Ammon's horn (tissue), 1 donor: Measurements from ENCODE around the gene C17orf114.

Source experiments
- DNase-seq: peaks from one replicate; pipeline ENCODE4 v3.0.0-alpha.2; 2016; ENCODE audit warnings: low spot score

C17orf114 gene

DNA sequence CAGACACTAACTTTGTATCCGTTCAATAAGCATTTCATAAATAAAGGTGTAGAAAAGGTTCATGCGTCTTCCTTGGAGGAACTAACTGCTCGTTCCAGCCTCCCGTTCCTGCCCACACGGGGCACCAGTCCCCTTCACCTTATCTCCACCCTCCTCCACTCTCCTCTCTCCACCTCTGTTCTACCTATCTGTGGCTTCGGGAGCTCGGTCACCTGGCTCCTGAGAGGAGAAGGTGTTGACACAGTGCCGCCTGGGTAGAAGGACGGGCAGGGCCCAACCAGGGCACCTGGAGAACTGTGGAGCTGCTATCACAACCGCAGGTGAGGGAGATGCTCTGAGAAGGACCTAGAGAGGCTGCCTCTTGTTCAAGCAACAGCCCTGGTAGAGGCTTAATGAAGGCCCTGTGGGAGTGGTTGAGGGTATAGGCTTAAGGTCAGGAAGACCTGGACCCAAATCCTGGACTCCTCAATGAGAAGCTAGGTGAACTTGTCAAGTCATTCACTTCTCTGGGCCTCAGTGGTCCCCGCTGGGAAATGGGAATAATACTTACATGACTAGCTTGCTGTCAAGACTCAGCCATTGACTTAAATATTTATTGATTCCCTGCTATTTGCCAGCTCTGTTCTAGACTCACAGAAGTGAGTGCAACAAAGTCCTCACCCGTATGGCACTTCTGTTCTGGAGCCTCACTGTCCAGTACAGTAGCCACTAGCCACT lies 21.4 kb upstream of the C17orf114 start:
- no peak for DNase-seq

DNA sequence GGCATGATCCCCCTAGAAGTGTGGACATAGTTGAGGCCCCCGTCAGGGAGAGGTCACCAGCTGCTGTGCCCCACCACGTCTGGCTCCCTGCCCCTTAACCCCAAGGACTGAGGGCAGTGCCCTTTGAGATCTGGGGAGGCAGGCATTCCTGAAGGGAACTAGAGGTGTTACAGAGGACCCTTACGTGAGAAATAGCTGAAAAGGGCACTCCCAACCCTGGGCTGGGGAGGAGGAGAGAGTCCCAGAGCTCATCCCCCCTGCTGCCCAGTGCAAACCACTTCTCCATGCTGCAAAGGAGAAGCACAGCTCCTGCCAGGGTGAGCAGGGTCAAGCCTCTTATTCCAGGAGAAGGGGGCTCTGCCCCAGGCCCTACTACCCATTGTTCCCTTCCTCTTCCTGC lies 20.7 kb upstream of the C17orf114 start:
- DNase-seq, result no peak

DNA sequence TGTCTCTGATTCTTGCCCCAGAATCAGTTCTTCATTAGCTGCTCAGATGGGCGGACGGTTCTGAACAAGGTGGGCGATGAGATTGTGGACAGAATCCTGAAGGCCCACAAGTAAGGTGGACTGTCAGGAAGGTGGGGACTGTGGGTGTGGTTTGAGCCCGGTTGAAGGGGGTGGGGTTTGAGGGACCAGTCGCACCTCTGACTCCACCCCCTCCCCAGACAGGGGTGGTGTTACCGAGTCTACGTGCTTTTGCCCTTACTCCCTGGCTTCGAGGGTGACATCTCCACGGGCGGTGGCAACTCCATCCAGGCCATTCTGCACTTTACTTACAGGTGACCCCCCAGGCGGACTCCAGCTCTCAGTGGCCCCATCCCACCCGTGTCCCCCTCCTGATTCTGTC lies 16.1 kb upstream of the C17orf114 start:
- no peak for DNase-seq

DNA sequence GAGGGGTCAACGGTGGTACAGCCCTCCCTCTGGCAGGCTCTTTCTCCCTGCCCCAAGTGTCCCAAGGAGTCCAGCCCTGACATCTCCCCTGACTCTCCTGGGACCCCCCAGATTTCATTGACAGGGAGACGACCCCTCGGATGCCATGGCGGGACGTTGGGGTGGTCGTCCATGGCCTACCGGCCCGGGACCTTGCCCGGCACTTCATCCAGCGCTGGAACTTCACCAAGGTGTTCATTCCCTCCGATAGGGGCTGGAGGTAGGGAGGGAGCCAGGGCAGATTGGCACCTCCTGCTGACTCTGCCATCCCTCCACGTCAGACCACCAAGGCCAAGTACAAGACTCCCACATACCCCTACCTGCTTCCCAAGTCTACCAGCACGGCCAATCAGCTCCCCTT lies 14.7 kb upstream of the C17orf114 start:
- no peak for DNase-seq

DNA sequence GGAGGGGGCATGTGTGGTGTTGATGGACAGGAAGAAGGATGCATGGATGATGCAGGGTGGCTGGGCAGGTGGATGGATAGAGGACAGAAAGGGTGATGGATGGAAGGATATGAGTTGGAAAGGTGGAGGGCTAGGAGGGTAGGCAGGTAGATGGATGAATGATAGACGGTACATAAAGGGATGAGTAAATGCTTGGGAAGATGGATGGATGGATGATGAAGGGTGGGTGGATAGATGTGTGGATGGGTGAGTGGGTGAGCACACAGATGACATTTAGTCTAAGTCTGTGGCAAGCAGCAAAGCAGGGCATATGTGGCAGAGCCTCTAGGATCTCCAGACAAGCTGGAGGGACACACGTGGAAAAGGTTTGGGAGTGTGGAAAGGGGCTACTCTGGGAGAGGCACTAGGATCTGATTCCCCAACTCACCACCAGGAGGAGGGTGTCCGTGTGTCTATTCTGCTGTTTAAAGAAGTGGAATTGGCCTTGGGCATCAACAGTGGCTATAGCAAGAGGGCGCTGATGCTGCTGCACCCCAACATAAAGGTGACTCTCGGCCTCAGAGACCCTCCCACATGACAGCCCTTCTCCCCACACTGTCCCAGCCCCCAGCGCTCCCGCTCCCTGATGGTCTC lies 13.0 kb upstream of the C17orf114 start:
- no peak for DNase-seq

DNA sequence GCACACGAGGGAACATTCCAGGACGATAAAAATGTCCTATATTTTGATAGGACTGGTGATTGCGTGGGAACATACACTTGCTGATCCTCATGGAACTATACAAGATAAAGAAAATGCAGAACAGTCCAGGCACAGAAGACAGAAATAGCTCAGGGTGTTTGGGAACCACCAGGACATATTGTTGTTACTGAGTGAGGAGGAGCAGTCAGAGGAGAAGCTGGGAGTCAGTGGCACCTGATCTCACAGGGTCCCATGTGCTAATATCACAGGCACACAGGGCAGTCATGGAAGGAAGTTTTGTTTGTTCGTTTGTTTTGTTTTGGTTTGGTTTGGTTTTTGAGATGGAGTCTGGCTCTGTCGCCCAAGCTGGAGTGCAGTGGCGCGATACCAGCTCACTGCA lies 10.6 kb upstream of the C17orf114 start:
- no peak for DNase-seq

DNA sequence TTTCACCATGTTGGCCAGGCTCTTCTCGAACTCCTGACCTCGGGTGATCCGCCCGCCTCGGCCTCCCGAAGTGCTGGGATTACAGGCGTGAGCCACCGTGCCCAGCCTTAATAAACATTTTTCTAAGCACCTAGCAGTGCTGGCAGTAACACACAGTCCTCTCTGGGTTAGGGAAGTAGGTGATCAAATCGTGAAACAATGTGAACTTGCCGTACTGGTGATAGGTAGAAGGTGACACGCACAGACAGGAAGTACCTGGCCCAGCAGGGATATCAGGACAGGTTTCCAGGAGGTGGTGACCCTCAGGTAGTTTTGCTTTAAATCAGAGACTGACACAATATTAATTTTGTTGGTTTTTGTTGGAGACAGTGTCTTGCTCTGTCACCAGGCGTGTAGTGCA lies 9.3 kb upstream of the C17orf114 start:
- DNase-seq, result no peak

DNA sequence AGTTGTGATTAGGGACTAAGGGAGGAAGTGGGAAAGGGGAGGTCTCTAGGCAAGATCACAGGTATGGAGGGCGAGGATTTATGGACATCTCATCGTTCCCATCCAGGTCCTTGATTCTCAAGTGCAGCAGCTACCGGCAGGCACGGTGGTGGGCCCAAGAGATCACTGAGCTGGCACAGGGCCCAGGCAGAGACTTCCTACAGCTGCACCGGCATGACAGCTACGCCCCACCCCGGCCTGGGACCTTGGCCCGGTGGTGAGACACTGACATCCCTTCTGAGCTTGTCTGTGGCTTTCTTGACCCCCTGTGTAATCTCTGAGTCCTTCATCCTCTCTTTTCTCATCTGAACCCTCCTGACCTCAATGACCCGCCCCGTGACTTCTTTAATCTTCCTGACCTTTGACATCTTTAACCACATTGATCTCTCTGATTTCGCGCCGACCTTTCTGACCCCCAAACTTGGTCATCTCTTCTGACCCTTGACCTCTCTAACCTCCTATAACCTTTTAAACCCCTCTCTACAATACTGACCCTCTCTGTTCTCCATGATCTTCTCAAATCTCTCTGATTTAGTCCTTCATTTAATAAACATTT lies 8.7 kb upstream of the C17orf114 start:
- DNase-seq, result no peak

DNA sequence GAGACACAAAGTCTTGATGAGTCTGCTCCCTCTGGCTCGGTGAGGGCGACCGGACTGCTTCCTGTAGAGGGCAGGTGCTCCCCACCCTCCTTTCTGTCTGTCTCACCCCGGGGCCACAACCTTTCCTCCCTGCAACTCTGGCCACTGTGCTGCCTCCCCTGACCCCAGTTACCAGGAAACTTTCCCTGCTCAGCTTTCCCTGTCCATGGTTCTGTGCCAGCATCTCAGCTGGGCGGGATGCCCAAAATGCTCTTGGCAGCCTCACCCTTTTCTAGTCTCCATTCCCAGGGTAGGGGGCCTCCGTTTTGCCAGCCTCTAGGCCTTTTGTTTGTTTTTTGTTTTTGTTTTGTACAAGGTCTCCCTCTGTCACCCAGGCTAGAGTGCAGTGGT lies 6.2 kb upstream of the C17orf114 start:
- peak; percentile 74 for DNase-seq

DNA sequence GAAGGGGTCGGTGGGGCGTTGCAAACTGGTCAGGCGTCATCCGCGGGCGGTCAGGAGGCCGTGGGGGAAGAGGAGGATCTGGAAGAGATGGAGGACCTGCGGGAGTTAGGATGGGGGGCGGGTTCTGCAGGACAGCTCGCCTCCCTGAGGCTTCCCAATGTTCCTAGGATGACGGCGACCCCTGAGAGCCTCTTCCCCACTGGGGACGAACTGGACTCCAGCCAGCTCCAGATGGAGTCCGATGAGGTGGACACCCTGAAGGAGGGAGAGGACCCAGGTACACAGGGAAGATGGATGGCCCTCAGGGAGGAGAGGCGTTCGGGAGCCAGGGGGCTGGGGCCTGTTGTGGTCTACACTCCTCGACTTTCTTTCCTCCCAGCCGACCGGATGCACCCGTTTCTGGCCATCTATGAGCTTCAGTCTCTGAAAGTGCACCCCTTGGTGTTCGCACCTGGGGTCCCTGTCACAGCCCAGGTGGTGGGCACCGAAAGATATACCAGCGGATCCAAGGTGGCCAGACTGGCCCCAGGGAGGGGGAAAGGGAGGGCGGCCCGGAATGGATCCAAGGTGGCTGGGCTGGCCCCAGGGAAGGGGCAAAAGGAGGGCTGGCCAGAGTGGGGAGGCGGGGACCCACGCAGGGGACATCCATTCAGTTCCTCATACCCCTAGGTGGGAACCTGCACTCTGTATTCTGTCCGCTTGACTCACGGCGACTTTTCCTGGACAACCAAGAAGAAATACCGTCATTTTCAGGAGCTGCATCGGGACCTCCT lies 5.7 kb upstream of the C17orf114 start:
- DNase-seq, result no peak

DNA sequence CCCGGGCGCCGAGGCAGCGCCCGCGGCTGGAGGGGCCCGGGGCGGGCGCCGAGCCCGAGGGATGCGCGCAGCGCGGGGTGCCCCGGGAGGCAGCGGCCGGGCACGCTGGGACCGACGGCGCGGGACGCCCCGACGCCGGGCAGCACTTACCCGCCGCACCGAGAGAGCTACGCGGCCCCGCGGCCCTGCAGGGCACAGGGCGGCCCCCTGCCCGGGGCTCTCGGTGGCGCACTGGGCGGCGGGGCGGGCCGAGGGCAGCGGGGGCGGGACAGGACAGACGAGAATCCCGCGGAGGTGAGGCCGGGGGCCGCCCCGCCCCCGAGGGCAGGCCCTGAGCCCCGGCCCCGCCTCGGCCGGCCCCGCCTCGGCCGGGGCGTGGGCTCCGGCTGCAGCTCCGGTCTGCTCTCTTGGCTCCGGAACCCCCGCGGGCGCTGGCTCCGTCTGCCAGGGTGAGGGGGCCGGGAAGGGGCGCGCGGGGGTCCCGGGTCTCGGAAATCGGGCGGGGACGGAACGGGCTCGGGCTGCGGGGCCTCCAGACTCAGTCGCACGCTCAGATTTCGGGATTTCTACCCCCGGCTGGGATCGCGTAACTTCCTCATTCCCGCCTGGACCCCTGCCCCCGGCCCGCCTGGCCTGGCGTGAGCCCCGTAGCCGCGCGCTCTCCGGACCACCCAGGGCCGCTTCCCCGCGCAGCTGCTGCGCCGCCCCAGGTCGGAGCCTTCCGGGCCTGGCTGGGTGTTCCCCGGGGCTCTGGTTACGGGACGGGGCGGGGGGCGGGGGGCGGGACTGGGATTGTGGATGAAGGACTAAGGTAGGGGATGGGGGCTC lies 4.9 kb upstream of the C17orf114 start, which contains the start of gene PLD2:
Gene PLD2, plus strand, starts transcription at position 376 of the 828 bp plus-strand sequence. CDS start 621 bp downstream, outside the sequence.
- peak; percentile 84 for DNase-seq

DNA sequence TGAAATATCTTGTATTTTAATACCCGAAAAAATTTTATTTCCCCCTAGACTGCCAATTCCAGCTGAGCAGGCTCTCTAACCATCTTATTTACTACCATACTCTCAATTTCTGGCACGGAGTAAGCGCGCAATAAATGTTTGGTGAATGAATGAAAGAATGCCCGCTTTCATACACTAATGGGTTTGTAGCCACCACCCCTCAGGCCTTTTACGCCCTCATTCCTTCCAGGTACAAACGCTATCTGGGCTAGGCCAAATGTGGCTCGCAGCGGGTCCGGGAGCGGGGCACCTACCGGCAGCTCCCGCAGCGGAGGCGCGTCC lies 4.3 kb upstream of the C17orf114 start:
- DNase-seq, result no peak

DNA sequence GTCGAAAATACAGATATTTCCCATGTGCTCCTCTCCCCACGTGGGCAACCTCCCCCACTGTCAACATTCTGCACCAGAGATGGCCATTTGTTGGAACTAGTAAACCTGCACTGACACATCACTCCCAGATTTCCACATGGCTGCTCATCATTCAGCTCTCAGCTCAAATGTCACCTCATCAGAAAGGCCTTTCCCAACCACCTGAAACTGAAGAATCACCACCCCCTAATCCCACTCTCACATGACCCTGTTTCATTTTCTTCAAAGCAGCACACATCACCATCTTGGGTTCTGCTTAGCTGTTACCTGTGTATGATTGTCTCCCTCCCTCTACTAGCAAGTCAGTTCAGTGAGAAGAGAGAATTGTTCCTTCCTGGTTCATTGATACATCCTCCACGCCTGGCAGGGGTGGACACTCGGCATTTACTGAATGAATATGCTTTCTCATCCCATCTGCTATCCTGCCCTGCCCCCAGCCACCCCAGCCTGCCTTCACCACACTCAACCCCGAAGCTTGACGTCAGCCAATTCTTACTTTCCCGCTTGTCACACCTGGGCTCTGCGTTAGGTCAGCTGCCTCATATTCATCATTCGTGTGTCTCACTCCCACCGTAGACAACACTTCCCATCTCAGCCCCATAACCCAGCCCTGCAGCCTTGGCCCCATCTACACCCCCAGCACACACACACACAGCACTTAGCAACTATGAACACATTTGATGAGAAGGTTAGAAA lies 1.5 kb downstream of the C17orf114 start:
- no peak for DNase-seq

DNA sequence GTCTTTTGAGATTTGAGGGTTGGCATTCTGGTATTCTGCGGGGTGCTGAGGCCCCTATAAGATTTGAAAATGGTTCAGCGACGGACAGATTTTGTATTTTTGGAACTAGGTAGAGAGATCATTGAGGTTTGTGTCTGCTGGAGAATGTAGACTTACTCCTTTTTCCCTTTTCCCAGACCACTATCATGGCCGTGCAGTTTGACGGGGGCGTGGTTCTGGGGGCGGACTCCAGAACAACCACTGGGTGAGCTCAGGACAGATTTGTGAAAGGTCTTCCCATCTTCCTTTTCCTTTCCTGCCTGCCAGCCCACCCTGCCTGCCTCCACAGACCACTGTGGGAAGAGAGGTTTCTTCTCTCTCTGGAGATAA lies 5.6 kb downstream of the C17orf114 start:
- DNase-seq, result no peak

DNA sequence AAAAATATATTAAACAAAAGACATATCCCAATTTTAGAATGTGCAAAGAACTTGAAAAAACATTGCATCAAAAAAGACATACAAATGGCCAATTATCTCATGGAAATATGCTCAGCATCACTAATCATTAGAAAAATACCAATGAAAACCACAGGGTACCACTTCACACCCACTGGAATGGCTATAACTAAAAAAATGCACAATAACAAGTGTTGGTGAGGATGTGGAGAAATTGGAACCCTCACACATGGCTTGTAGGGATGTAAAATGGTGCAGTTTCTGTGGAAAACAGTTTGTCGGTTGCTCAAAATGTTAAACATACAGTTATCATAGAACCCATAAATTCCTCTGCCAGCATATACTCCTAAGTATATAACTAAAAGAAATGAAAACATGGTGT lies 7.0 kb downstream of the C17orf114 start:
- DNase-seq, result no peak

DNA sequence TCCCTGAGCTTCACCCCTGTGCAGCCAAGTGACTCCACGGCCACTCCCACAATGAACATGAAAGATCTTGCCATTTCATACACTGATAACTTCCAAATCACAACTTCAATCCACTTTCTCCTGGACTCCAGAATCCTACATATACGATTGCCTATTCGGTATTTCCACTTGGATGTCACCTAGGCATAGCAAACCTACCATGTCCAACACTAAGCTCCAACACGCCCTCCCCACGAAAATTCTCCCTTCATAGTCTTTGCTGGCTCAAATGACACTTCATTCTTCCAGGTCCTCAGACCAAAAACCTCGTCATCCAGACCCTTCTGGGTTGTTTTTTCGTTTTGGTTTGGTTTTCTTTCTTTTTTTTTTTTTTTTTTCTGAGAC lies 11.4 kb downstream of the C17orf114 start:
- no peak for DNase-seq

DNA sequence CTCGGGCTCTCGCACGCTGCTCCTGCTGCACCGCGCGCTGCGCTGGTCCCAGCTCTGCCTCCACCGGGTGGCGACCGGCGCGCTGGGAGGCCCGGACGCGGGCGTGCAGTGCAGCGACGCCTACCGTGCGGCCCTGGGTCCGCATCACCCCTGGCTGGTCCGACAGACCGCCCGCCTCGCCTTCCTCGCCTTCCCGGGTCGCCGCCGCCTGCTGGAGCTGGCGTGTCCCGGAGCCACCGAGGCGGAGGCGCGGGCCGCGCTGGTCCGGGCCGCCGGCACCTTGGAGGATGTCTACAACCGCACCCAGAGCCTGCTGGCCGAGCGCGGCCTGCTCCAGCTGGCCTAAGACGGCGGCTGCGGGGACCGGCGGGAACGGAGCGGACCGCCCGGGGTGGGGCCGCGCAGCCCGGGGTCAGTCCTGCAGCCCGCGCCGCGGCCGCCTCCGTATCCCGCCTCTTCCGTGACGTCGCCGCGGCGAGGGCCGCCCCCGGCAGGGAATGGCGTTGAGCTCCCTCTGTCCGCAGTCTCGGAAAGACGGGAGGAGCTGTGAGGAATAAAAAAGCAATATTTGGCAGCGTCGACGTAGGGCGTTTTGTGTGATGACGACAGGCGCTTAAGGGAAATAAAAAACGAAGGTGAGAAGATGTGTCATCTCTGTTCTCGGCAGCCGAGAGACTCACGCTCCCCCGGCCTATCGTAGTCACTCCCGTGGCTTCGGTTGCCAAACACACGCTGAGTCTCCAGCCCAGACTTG lies 12.0 kb downstream of the C17orf114 start:
- peak; percentile 87 for DNase-seq

DNA sequence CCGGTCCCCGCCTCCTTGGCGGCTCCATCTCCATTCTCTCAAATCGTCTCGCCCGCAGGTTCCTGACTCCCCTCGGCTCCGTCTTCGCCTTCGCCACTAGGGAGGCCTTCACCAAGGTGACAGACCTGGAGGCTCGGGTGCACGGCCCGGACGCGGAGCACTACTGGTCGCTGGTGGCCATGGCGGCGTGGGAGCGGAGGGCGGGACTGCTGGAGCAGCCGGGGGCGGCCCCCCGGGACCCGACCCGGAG lies 12.5 kb downstream of the C17orf114 start:
- no peak for DNase-seq

DNA sequence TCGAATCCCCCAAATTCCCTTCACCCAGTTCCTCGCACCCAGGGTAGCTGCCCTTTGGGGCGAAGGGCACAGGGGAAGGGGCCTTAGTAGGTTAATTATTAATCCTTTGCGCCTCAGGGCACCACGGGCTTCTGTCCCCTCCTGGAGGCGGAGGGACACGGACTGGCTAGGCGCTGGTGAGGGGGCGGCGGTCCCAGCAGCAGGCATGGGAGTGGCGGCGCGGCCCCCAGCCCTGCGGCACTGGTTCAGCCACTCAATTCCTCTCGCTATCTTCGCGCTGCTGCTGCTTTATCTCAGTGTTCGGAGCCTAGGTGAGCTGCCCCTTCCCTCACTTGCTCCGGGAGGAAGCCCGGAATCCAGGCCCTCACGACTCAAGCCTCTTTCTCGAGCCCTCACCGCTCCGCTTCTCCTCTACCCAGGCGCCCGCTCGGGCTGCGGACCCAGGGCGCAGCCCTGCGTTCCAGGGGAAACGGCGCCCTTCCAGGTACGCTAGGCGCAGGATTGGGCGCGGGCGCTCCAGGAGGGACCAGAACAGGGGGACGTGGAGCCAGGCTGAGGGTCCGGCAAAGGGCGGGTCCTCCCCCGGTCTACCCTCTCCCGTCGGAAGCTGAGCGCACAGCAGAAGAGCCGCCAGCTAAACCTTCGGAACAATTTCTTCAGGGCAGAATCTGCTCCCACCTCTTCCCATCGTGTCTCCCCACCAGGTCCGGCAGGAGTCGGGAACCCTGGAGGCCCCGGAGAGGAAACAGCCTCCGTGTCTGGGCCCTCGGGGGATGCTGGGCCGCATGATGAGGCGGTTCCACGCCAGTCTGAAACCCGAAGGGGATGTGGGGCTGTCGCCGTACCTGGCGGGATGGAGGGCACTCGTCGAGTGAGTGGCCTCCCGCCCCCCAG lies 13.1 kb downstream of the C17orf114 start, which contains the start of gene GLTPD2:
Gene GLTPD2, plus strand, starts transcription at position 158 of the 894 bp plus-strand sequence. Its CDS starts 48 bp downstream, at position 206.
- no peak for DNase-seq
